ENCODE measurements around the gene CHKA.

The CHKA gene

GRCh38 chr11:68121067-68121899 is at the start of gene CHKA:
Gene CHKA, minus strand, starts transcription at chr11:68121388. Its CDS starts 211 bp downstream, at chr11:68121177.
- no peak for FAIRE-seq

DNA sequence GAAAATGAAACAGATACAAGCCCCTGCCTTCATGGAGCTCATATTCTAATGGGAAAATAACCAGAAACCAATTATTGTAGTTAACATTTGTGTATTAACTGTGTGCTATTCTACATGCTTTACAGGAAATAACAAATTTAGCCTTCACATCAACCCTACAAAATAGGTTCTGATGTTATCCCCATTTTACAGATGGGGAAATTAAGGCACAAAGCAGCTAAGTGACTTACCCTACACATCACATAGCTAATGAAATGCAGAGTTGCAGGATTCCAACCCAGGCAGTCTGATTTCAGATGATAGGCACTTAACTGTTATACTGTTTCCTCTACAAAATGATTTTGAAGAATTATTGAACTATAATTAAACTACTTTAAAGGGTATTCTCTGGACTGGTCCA is 48.3 kb upstream of the CHKA start:
- no peak for FAIRE-seq

GRCh38 chr11:68168694-68169093 is 47.5 kb upstream of the CHKA start:
- no peak for FAIRE-seq

DNA sequence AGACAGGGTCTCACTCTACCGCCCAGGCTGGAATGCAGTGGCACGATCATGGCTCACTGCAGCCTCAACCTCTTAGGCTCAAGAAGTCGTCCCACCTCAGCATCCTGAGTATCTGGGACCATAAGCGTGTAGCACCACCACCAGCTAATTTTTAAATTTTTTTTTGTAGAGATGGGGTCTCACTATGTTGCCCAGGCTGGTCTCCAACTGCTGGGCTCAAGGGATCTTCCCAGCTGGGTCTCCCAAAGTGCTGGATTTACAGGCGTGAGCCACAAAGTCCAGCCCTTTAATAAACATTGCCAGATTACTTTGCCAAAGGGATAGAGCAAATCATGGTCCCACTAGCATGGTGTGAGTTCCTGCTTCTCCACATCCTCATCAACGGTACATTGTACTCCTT is 46.3 kb upstream of the CHKA start:
- no peak for FAIRE-seq

- no peak for FAIRE-seq
These were observed 45.8 kb upstream of the CHKA start for GRCh38 chr11:68166969-68167368.

DNA sequence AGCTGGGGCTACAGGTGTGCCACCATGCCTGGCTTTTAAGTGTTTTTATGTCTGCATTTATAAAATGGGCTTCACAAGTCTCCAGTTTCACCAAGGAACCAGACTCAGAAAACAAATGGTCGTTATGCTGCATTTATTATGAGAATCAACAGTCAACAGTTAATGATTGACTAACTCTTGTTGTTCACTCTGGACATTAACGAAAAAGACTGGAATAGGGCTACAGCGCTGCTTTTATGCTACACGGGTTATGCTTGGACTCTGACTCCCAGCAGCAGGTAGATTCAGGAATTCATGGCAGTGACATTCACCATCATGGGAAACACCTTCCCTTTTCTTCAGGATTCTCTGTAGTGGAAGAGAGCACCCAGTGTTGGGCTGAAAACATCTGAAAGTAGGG is 44.4 kb upstream of the CHKA start:
- no peak for FAIRE-seq

DNA sequence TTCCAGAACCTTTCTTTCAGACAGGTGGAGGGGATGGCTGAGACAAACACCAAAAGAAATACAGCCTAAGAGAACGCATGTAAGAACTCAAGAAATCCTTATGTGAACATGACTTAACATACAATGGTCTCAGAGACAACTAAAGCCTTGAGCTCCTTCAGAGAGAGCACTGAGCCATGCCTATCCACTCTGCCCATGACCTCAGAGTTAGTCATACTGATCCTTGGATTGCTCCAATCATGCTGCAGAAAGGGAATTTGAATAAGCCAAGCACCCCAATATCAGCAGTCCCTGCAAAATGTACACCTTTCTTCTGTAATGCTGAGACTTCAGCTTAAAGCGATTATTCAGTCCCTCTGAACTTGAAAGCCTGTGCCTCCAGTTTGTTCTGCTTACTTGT is 43.2 kb upstream of the CHKA start:
- FAIRE-seq, result no peak

- no peak for FAIRE-seq
These were observed 42.5 kb upstream of the CHKA start for GRCh38 chr11:68163691-68164090.

DNA sequence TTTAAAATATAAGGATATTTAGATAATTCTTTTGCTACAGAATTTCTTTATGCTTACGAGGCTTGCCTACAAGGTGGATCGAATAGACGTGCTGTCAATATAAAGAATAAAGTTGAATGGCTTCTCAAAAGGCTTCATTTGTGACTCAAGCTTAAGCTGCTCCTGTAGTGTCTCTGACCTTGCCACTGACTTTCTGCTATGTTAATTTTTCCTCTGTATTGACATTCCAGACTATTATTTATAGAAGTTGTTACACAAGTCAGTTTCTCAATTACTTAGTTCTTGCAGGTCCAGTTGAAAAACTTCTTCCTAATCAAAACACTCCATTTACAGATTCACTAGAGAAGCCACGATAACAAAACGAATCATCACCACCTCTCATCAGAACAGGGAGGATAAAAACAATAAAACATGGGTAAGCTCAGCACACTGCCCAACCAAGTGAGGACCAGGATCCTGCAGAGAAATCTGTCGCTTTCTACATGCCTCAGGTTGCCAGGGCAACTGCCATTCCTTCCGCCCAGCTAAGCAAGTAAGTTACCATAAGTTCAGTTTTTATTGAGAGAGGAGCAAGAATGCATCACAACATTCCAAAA is 39.0 kb upstream of the CHKA start:
- FAIRE-seq, result no peak

- FAIRE-seq, result no peak
These were observed 38.5 kb upstream of the CHKA start for GRCh38 chr11:68159665-68160064.

DNA sequence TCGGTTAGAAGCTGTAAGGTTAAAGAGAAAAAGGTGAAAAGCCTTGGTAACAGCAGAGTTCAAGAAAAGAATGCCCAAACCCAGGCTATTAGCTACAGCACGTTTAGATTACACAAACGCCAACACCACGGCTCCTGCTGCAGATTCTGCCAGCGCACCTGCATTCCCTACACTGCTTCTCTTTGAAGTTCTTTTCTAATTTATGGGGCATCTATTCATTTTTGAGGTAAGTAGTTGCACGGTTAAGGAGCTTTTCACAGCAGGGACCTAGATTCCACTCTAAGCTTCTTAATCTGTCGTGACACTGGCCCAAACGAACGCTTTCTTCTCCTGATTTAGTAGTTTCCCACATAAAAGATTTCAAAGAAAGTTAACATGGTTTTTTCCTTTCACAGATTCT is 38.0 kb upstream of the CHKA start:
- FAIRE-seq, result no peak

GRCh38 chr11:68158580-68158979 is 37.4 kb upstream of the CHKA start:
- no peak for FAIRE-seq

GRCh38 chr11:68153742-68154141 is 32.6 kb upstream of the CHKA start:
- no peak for FAIRE-seq

- FAIRE-seq, result no peak
These were observed 28.8 kb upstream of the CHKA start for GRCh38 chr11:68150037-68150436.

DNA sequence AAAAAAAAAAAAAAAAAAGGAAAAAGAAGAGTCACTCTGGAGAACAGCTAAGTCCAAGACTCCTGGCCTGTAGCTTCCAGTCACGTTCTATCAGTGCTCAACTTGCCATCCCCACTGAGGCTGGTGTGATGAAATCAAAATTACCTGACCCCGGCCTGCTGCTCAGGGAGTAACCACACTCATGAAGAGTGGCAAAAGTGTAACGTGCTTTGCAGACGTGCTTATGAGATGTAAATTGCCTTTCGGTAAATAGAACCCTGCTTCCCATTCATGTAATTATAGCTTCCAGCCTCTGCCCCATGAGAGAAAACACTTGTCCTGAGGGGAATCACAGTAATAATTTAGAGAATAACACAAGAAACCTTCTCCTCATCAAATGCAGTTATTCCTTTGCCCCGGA is 28.2 kb upstream of the CHKA start:
- no peak for FAIRE-seq

DNA sequence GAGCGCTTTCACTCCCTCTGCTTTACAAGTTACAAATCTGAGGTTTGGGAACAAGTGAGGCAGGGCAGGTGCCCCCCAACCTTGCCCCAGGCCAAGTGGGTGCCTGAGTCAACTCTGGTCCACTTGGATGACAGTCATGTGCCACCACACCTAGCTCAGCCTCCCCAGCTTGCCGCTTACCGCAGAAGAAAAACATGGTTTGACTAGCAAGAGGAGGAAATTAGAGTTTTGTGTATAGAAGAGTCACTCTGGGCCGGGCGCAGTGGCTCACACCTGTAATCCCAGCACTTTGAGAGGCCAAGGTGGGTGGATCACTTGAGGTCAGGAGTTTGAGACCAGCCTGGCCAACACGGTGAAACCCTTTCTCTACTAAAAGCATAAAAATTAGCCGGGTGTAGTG is 27.7 kb upstream of the CHKA start:
- FAIRE-seq, result no peak

GRCh38 chr11:68148071-68148805 is 27.1 kb upstream of the CHKA start:
- no peak for FAIRE-seq

GRCh38 chr11:68146704-68147474 is 25.7 kb upstream of the CHKA start:
- FAIRE-seq, result no peak

- no peak for FAIRE-seq
These were observed 24.9 kb upstream of the CHKA start for GRCh38 chr11:68146010-68146540.

GRCh38 chr11:68145120-68145866 is 24.1 kb upstream of the CHKA start:
- no peak for FAIRE-seq

- FAIRE-seq, result no peak
These were observed 22.1 kb upstream of the CHKA start for GRCh38 chr11:68143310-68143689.
